ENCODE data around the gene MYH14.
"Not testable (repeated sequence)": the region's sequence is repeated elsewhere in the genome, so short reads cannot be mapped to it uniquely, and the experiment has no call there.

The MYH14 gene

DNA sequence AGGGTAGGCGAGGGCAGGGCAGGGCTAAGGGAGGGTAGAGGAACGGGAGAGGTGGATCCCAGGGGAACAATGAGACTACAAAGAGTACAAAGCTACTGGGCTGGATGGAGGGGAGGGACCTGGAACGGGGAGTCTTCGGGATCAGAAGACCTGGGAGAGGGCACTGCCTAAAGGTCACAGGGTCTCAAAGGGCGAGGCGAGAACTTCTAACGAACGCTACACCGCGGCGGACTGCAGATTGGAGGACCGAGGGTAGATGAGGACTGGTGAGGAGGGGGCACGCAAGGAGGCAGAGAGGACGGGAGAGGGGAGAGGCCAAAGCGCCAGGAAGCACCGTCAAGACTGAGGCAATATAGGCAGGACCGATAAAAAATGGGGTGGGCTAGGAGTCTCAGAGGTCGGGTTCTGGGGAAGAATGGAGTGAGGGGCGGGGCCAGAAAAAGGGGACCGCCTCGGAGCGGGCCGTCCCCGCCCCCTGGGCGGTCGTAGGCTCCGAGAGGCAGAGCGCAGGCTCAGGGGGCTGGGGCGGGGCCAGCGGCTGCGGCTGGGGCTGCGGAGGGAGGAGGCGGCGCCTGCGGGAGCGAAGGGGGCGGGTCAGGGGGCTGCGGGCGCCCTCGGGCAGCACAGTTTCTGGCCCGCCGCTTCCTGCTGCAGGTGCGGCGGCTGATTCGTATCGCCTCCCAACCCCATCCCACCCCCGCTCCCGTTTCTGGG lies 127.1 kb downstream of the MYH14 start:
- DNase-seq: peak; percentile 16 to 93 (median 80)

DNA sequence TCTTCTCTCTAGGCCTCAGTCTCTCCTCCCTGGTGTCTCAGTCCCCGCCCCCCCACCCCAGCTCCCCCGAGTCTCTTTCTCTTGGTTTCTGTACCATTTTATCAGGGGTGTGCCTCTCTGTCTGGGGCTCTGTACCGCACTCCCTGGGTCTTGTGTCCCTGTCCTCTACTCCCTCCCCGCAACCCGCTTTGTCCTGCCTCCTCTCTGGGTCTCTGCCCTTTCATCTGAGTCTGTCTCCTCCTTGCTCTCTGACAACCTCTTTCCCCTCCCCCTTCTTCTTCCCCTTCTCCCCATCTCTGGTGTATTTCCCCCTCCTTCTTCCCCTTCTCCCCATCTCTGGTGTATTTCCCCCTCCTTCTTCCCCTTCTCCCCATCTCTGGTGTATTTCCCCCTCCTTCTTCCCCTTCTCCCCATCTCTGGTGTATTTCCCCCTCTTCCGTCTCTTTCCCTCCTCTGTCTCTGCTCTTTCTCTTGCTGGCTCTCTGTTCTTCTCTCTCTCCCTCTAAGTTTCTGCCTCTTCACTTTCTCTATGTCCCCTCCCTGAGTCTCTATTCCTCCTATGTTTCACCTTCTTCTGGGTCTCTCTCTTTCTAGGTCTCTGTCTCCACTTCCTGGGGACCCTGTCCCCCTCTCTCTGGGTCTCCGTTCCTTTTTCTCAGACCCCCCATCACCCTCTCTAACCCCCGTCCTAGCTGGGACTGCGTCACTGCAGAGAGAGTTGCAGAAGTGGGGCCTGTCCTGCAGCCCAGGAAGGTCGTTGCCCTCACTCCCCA lies 128.0 kb downstream of the MYH14 start:
- DNase-seq: no peak

DNA sequence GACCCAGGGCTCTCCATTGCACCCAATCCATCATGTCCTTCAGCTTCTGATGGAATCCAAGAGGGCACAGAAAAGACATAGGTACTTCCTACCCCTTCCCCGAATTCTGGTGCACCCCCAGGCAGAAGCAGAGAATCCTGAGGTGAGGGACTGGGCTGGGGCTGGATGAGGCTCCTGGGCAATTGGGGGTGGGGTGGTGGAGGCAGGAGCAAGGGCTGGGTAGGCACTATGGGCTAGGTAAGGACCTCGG lies 128.5 kb downstream of the MYH14 start:
- DNase-seq: no peak

DNA sequence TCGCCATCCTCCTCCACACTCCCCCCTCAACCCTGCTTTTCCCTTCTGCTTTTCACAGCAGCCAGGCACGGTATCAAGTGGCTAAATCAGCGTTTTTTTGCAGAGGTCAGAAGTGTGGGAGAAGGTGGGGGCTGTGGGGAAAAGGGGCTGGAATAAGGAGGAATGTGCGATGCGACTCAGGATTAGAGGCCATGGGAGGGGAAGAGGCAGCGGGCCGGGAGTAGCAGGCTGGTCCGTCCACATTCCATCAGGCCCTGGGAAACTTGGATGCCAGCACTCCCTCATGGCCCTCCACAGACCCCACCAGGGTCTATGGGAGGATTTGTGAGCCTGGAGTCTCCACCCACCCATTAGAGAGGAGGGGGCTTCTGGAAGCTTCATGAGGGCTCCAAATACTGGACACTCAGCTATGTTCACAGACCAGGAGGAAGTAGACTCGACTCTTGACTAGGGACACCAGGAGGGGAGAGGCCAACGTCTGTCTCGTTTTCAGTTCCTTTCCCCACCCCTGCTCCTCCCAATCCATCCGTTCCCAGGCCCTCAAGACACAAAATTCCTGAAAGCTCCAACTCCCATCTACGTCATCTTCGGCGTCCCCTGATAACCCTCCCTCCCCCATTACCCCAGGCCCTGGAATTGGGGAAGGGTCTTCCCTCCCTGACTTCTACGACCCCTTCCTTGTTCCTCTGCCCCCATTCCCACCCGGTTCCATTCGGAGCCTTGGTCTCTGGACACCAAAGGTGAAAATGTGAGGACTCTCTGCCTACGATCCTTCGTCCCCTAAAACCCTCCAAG lies 129.0 kb downstream of the MYH14 start:
- peak in 6 of 51 donors; percentile 5 to 47 (median 20) for DNase-seq

DNA sequence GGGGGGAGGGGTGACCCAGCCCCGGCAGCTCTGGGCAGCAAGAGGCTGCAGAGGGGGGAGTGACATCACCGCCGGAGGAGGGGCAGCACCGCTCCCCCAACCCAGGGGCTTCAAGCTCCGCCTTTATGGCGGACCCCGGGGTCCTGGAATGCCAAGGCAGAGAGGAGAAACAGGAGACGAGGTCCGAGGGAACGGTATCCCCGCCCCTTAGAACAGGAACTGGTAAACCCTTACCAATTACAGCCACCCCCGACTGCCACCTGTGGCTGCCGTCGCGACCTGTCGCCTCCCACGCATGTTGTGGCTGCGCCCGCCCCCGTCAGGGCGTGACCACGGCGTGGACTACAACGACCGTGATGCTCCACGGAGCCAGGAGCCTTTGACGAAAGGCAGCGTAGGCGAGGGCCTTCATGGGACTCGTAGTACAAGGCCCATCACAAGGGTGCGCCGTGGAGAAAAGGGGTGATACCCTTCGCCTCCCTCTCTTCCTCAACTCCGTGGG lies 129.9 kb downstream of the MYH14 start:
- peak; percentile 67 to 98 (median 89) for DNase-seq

DNA sequence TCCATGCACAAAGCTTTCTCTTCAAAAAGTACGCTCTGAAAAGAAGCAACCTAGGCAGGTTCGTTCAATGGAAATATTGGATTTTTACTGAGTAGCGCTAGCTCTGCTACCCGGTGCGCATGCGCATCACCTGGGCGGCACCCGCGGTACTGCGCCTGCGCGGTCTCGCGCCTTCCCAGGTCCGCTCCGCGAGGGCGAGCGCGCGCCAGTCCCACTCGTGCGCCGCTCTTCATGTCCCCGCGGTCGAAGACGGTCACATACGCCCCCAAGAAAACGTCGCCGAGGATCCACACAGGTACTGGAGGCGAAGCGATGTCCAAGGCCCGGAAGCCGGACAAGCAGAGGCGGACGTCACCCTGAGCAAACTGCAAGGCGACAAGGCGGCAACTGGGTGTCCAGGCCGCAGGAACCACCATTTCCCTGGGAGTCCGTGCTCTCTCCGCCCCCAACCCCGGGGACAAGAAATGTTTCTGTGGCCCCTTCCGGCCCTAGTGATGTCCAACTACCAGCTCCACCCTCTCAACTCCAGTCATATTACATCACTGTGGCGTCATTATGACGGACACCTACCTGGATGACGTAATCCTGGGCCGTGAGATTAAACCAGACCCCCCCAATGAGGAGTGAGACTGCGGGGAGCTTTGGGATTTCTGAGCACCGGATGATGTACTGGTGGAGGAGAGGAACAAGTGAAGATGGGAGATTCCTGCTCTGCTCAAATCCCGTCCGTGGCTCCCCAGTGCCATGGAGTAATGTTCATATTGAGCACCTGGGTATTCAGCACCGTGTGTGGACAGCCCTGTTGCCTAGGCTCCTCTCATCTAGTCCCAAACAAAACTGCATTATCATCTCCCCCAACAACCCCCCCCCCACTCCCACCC lies 130.6 kb downstream of the MYH14 start:
- DNase-seq: peak in 49 of 51 donors; percentile 29 to 98 (median 84)

DNA sequence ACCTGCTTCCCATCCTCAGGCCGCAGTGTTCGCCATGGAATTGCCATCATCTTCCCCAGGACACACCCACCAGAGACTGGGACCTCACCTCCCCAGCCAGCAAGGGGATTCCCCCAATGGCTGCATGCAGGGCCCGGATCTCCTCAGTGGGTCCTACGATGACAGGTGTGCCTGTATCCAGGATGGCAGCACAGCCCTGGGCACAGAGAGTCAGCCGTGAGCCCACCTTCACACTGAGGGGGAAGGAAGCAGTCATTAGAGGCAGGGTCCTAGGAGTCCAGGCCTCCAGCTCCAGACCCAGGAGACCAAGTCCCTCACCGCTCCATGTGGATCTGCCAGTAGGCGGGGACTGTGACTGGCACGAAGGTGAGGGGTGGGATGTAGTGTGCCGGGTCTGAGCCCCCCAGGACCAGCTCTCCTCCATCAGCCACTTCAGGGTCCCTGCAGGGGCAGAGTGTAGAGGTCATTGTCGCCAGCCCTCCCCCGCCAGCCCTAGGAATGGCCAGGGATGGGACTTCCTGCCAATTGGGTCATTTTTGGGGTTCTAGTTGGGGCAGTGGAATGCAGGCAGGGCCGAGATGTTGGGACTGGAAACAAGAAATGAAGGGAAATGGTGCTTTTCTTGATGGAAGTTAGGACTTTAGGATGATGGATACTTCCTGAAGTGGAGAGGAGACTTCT lies 131.5 kb downstream of the MYH14 start:
- DNase-seq: no peak

DNA sequence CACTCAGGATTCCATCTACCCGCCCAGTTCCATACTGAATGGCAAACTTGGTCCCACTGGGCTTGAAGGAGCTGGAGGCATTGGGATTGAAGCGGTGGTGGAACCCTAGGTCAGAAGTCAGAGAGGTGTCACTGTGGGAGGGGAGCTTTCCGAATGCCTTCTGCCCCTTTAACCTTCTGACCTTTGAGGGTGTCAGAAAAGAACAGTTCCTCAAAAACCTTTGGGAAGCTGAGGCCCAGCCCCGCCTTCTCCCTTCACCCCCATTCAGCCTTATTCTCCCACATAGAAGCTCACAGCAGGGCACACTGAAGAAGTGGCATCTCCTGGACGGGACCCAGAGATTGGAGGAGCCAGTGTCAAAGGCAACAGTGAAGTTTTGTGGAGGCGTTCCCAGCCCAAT lies 133.6 kb downstream of the MYH14 start:
- DNase-seq: not testable (repeated sequence)

DNA sequence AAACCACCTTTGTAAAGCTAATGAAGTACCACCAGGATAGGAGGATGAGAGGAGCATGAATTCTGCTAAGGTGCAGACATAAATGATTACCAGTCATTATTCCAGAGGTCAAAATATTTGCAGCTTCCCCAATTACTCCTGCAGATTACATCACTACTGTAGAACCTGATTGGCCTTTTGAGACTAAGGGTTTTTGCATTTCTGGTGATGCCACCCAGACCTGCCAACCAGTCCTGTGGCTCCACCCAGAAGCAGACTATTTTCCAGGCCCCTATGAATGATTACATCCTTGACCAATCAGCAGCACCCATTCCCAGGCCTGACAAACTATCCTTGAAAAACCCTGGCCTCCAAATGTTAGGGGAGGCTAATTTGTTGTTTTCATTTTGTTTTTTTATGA lies 136.9 kb downstream of the MYH14 start:
- DNase-seq: no peak

DNA sequence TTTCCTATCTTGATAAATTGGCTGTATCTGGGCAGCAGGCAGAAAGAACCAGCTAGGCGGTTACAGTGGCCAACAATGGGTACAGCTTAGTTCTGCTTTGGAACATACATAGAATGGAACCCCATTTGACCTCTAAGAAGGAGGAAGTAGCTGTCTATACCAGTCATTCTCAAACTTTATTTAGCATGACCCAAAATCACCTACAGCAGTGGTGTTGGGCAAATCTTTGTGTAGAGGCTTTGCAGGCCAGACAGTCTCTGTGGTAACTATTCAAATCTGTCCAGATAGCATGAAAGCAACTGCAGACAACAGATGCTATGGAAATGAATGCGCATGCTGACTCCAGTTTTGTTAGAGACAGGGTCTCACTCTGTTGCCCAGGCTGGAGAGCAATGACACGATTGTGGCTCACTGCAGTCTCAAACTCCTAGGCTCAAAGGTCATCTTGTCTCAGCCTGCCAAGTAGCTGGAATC lies 137.7 kb downstream of the MYH14 start:
- DNase-seq: no peak

DNA sequence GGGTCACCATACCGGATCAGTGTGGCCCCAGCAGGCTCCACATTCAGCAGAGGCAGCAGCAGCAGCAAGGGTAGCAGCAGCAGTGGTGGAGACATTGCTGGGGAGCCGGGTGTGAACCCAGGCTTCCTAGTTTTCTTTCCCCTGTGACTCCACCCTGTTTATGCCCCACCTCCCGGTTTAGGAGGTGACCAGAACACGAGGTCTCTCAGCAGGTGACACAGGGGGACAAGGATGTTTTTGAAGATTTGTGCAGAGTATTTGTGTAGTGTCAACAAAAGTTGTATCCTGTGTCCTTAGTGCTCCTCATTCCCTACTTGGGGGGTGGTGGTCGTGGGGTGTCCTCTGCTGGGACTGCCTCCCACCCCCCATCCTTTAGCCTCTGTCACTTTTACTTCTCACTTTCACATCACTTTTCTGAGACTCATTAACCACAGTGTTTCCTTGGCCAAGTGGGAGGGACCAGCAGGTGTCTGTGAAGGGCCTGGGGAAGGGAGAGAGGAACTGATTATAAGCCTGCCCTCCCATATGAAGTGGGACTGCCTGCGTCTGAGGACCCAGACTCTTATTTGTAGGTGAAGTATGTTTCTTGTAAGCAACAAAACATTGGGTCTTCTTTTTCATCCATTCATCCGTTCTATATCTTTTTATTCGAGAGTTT lies 141.4 kb downstream of the MYH14 start:
- DNase-seq: peak in 1 of 51 donors; percentile 9

DNA sequence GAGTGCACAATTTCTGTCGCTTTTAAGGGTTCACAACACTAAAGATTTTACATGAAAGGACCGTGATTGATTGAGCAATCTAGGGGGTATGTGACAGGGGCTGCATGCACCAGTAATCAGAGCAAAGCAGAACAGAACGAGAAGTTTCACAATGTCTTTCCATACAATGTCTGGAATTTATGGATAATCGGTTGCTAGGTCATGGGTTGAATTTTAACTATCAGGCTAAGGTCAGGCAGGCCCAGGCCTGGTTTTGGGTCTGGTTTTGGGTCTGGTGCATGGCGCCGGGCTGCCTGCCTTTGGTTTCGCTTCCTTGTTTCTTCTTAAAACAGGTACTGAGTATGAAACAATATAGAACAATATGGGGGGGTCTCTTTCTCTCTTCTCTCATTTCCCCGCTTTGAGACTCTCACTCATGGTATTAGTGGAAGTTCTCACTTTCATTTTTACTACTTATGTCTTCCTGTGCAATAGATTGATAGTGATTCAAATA lies 143.7 kb downstream of the MYH14 start:
- not testable (repeated sequence) for DNase-seq

DNA sequence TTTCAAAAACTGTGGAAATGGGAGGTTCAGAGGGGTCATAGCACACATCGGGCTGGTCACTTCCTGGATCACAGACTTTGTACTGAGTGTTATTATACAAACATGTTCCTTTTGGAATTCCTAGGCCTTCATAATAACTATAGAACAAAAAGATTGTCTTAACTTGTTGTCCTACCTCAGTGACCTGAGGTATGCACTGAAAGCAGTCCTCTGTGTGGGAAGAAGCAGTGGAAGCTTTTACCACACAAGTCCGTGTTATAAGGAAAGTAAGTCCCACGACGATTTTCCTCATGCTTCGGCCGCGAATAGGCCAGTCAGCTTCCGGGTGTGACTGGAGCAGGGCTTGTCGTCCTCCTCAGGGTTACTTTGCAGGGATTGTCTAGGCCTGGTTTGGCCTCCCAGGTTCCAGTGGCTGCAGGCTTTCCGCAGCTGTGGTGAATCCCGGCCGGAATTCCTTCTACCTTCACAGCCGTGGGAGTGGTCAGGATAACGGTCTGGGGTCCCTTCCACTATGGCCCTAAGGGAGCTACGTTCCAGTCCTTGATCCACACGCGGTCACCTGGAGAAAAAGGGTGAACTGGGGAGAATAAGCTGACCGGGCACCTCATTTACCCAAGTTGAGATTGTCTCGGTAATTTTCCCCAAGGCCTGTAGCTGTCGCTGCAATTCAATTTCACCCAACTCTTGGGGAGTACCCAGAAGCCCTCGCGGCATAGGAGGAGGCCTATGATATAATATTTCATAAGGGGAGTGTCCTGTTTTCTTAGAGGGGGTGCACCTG lies 146.0 kb downstream of the MYH14 start:
- DNase-seq: no peak

DNA sequence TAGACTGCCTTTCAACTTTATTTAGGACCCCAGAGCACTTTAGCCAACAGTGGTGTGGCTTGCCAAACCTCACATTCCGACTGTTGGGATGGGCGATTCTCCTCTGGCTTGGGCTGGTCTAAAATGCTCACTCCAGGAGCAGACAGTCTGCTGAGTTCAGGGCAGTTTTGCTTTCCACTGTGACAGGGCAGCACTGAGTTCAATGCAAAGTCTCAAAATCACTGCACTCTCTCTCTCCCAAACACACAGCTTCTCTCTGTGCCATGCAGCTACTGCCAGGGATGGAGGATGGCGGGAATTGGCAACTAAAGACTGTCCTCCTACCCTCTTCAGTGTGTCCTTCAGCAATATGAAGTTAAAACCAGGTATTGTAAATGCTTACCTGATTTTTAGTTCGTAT lies 148.8 kb downstream of the MYH14 start:
- DNase-seq: no peak

DNA sequence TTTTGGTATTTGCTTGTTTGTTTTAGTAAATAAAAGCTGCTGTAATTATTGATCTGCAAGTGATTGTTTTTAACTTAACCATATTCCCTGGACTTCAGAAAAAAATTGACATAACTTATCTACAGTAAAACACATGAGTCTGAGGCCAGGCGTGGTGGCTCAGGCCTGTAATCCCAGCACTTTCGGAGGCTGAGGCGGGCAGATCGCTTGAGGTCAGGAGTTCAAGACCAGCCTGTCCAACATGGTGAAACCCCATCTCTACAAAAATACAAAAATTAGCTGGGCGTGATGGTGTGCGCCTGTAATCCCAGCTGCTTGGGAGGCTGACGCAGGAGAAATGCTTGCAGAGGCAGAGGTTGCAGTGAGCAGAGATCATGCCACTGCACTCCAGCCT lies 150.1 kb downstream of the MYH14 start:
- not testable (repeated sequence) for DNase-seq

DNA sequence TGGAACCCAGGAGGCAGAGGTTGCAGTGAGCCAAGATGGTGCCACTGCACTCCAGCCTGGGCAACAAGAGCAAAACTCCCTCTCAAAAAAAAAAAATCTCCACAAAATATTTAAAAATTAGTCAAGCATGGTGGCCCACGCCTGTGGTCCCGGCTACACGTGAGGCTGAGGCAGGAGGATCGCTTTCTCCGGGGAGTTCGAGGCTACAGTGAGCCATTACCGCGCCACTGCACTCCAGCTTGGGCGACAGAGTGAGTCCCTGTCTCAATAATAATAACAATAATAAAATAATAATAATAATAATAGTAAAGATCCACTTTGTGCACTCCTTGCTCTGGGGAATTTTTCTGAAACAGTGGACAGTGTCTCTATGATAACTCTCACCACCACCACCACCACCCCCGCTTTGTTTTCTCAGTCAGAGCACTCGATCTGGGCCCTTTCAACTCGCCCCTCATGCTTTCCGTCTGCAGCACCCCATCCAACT lies 153.3 kb downstream of the MYH14 start:
- DNase-seq: no peak

DNA sequence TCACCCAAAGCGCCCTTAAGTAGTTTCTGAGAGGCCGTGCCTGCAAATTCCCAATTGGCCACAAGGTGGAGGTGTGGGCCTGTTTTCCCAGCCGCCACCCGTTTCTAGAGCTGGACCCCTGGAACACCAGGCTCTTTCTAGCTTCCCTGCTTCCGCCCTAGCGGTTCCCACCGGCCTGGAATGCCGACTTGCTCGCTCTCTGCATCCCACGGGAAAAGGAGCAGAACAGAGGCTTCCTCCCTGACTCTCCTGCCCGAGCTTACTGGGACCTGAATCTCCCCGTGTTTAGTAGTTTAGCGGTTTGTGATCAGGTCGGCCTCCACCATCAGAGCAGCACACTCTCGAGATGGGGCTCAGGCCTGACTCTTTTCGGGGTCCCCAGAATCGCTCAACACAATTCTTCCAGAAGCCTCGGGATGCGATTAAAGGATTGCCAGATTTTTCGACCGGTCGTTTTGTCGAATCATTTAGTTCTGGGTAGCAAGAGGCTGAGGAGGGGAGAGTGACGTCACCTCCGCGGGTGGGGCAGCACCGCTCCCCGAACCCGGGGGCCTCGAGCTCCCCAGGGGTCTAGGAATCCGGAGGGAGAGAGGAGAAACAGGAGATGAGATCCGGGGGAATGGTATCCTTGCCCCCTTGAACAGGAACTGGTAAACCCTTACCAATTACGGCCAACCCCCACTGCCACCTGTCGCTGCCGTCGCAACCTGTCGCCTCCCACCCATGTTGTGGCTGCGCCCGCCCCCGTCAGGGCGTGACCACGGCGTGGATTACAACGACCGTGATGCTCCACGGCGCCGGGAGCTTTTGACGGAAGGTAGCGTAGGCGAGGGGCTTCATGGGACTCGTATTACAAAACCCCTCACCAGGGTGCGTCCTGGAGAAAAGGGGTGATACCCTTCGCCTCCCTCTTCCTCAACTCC lies 154.0 kb downstream of the MYH14 start:
- DNase-seq: peak; percentile 17 to 86 (median 66)

All from hypothalamus (tissue), 51 donors.